ENCODE data around the gene PM20D1. TPM values are rescaled to one million over a fixed set of nuclear protein-coding genes. Genes with fewer than 3 reads are reported as not detected.
A peak's percentile ranks its signal among the peaks of the same experiment; 100 is the strongest.

Gene PM20D1
- total and polyA plus RNA-seq, 2 donors (not counting 1 experiment from before 2014, with no cell fraction given): not detected

DNA sequence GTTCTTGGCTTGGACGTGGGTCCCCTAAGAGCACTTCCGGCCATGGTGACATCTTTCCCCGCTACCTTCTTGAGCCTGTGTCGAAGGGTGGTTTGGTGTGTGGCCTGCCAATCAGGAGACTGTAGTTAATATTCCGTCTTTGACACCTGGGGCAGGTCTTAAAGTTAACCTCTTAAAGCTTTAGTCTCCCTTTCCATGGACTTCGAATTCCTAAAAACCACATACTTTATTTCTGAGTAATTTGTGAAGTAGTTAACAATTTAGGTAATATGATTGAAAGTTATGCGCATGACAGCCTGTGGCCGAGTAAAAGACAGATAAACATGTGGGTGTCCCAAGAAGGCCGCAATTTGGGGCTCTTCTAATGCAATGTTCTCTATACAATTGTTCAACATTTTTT is 64.5 kb downstream of the PM20D1 start:
- Histone ChIP-seq H3K27ac (ENCODE audit: insufficient read depth, low read length) (no peak overlapping the region), H3K36me3 (ENCODE audit: control insufficient read depth, insufficient read depth, low read length) (no peaks in the 10 kb centered on the region), H3K79me2 (ENCODE audit: control insufficient read depth, insufficient read depth, low read length) (no peaks in the 10 kb centered on the region), H3K27me3 (ENCODE audit: control insufficient read depth, insufficient read depth, low read length) (no peaks in the 10 kb centered on the region), H3K4me3 (replicated peaks in 1 of 4; ENCODE audit: control extremely low read depth in 1 of 4, insufficient read depth in 1 of 4, low read depth in 3 of 4, low read length in 4 of 4) (no peak overlapping the region), H3K4me1 (ENCODE audit: control insufficient read depth, extremely low read depth, insufficient read depth, low read length) (no peaks in the 10 kb centered on the region), H3K4me2 (ENCODE audit: extremely low read depth, insufficient read depth, low read length) (no peak overlapping the region), H2AFZ (ENCODE audit: low read length) (no peak overlapping the region), H3K9me3 (ENCODE audit: control insufficient read depth, insufficient read depth, low read depth, low read length) (no peaks in the 10 kb centered on the region), H3K9ac (ENCODE audit: insufficient read depth, low read length) (no peak overlapping the region), H4K20me1 (ENCODE audit: control insufficient read depth, extremely low read depth, insufficient read depth, low read length) (no peaks in the 10 kb centered on the region)
- no peak for TF ChIP-seq EZH2 (IDR thresholded peaks at IDR 0.05; ENCODE audit: low read length, missing control alignments)
- TF ChIP-seq, protein P1, sequence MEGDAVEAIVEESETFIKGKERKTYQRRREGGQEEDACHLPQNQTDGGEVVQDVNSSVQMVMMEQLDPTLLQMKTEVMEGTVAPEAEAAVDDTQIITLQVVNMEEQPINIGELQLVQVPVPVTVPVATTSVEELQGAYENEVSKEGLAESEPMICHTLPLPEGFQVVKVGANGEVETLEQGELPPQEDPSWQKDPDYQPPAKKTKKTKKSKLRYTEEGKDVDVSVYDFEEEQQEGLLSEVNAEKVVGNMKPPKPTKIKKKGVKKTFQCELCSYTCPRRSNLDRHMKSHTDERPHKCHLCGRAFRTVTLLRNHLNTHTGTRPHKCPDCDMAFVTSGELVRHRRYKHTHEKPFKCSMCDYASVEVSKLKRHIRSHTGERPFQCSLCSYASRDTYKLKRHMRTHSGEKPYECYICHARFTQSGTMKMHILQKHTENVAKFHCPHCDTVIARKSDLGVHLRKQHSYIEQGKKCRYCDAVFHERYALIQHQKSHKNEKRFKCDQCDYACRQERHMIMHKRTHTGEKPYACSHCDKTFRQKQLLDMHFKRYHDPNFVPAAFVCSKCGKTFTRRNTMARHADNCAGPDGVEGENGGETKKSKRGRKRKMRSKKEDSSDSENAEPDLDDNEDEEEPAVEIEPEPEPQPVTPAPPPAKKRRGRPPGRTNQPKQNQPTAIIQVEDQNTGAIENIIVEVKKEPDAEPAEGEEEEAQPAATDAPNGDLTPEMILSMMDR (conservative IDR thresholded peaks at IDR 0.05 in 1 of 2, IDR thresholded peaks at IDR 0.05 in 1 of 2; ENCODE audit: low read depth in 1 of 2, low read length in 2 of 2): no peak
- DNase-seq (ENCODE audit: low read depth in 2 of 2): no peak

DNA sequence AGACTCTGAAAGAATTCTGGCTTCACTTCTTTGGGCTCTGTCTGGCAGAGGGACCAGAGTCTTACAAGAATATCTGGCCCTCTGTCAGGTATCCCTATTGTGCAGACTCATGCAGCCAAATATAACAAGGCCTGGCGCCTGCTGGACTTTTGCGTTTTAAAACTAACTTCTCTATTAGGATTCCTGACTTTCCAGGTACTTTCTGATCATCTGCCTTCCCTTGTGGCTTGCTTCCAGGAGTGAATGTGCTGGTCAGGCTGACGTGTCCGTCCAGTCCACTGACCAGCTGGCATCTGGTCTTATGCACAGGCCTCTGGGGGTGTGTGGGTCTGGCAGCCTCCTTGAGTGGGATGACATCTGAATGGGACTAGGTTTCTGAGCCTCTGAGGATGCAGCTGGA is 66.0 kb downstream of the PM20D1 start:
- Histone ChIP-seq H4K20me1 (ENCODE audit: control insufficient read depth, extremely low read depth, insufficient read depth, low read length) (no peaks in the 10 kb centered on the region), H3K4me2 (ENCODE audit: extremely low read depth, insufficient read depth, low read length) (no peak overlapping the region), H3K27ac (ENCODE audit: insufficient read depth, low read length) (no peak overlapping the region), H3K4me1 (ENCODE audit: control insufficient read depth, extremely low read depth, insufficient read depth, low read length) (no peaks in the 10 kb centered on the region), H3K4me3 (replicated peaks in 1 of 4; ENCODE audit: control extremely low read depth in 1 of 4, insufficient read depth in 1 of 4, low read depth in 3 of 4, low read length in 4 of 4) (no peak overlapping the region), H3K9me3 (ENCODE audit: control insufficient read depth, insufficient read depth, low read depth, low read length) (no peaks in the 10 kb centered on the region), H3K9ac (ENCODE audit: insufficient read depth, low read length) (no peak overlapping the region), H3K79me2 (ENCODE audit: control insufficient read depth, insufficient read depth, low read length) (no peaks in the 10 kb centered on the region), H2AFZ (ENCODE audit: low read length) (no peak overlapping the region), H3K27me3 (ENCODE audit: control insufficient read depth, insufficient read depth, low read length) (no peaks in the 10 kb centered on the region), H3K36me3 (ENCODE audit: control insufficient read depth, insufficient read depth, low read length) (no peaks in the 10 kb centered on the region)
- DNase-seq (ENCODE audit: low read depth in 2 of 2): peak in 1 of 2 donors; percentile 85
- TF ChIP-seq, protein P1 (conservative IDR thresholded peaks at IDR 0.05 in 1 of 2, IDR thresholded peaks at IDR 0.05 in 1 of 2; ENCODE audit: low read depth in 1 of 2, low read length in 2 of 2): no peak
- no peak for TF ChIP-seq EZH2 (IDR thresholded peaks at IDR 0.05; ENCODE audit: low read length, missing control alignments)

DNA sequence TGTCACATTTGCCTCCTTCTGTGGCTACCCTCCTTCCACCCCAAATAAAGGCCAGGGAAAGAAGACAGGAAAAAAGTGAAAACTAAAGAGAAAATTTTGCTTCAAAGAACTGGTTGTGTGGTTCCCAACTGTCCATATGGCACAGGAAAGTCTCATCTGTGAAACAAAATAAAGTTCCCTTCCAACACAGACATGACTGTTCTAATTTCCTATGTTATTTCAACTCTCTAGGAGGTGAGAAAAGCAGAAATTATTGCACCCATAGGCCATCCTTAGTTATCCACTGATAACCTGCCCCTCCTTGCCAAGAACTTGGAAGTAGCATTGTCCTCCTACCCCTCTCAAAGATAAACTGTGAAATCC is 66.5 kb downstream of the PM20D1 start:
- Histone ChIP-seq H3K4me1 (ENCODE audit: control insufficient read depth, extremely low read depth, insufficient read depth, low read length) (no peaks in the 10 kb centered on the region), H3K4me3 (replicated peaks in 1 of 4; ENCODE audit: control extremely low read depth in 1 of 4, insufficient read depth in 1 of 4, low read depth in 3 of 4, low read length in 4 of 4) (no peak overlapping the region), H3K9me3 (ENCODE audit: control insufficient read depth, insufficient read depth, low read depth, low read length) (no peaks in the 10 kb centered on the region), H3K27ac (ENCODE audit: insufficient read depth, low read length) (no peak overlapping the region), H2AFZ (ENCODE audit: low read length) (no peak overlapping the region), H3K4me2 (ENCODE audit: extremely low read depth, insufficient read depth, low read length) (no peak overlapping the region), H3K27me3 (ENCODE audit: control insufficient read depth, insufficient read depth, low read length) (no peaks in the 10 kb centered on the region), H4K20me1 (ENCODE audit: control insufficient read depth, extremely low read depth, insufficient read depth, low read length) (no peaks in the 10 kb centered on the region), H3K9ac (ENCODE audit: insufficient read depth, low read length) (no peak overlapping the region), H3K36me3 (ENCODE audit: control insufficient read depth, insufficient read depth, low read length) (no peaks in the 10 kb centered on the region), H3K79me2 (ENCODE audit: control insufficient read depth, insufficient read depth, low read length) (no peaks in the 10 kb centered on the region)
- TF ChIP-seq, protein P1 (conservative IDR thresholded peaks at IDR 0.05 in 1 of 2, IDR thresholded peaks at IDR 0.05 in 1 of 2; ENCODE audit: low read depth in 1 of 2, low read length in 2 of 2): no peak
- TF ChIP-seq EZH2 (IDR thresholded peaks at IDR 0.05; ENCODE audit: low read length, missing control alignments): no peak
- no peak for DNase-seq (ENCODE audit: low read depth in 2 of 2)
